ENCODE measurements around the gene UBR7. TPM values are rescaled to one million over a fixed set of nuclear protein-coding genes. Genes with fewer than 3 reads are reported as not detected.

Gene UBR7
- total RNA-seq, 1 donor from 2014 or later, result 8.3 TPM

DNA sequence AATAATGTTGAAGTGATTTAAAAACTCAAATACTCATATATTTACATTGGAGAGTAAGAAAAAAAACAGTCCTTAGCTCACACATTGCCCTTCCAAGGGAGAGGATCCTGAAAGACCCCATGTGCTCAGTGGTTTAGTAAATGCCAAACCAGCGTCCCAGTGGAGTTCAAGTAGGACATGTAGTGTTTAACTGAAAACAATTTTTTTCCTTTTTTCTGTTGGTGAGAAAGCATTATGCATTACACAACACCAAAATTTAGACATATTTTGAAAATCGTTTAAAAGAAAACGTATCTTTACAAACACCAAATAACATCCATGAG is 33.6 kb downstream of the UBR7 start:
- no peak overlapping the region for H3K4me3 ChIP-seq
- TF ChIP-seq, protein P1, sequence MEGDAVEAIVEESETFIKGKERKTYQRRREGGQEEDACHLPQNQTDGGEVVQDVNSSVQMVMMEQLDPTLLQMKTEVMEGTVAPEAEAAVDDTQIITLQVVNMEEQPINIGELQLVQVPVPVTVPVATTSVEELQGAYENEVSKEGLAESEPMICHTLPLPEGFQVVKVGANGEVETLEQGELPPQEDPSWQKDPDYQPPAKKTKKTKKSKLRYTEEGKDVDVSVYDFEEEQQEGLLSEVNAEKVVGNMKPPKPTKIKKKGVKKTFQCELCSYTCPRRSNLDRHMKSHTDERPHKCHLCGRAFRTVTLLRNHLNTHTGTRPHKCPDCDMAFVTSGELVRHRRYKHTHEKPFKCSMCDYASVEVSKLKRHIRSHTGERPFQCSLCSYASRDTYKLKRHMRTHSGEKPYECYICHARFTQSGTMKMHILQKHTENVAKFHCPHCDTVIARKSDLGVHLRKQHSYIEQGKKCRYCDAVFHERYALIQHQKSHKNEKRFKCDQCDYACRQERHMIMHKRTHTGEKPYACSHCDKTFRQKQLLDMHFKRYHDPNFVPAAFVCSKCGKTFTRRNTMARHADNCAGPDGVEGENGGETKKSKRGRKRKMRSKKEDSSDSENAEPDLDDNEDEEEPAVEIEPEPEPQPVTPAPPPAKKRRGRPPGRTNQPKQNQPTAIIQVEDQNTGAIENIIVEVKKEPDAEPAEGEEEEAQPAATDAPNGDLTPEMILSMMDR (IDR thresholded peaks at IDR 0.05), result no peak
- H3K27me3 ChIP-seq, result no peaks in the 10 kb centered on the region
- no peaks in the 10 kb centered on the region for H3K4me1 ChIP-seq
- H3K36me3 ChIP-seq, result peaks cover 43 to 48% of the 10 kb centered on the region in 2 donors
- intact Hi-C loops (cut with DNase I), result no loop called here
- H3K27ac ChIP-seq, result no peak overlapping the region
- no peak for DNase-seq (ENCODE audit: low spot score in 2 of 2)
- no peaks in the 10 kb centered on the region for H3K9me3 ChIP-seq

- H3K9me3 ChIP-seq, result no peaks in the 10 kb centered on the region
- H3K27me3 ChIP-seq, result no peaks in the 10 kb centered on the region
- no peak overlapping the region for H3K27ac ChIP-seq
- H3K36me3 ChIP-seq, result peaks cover 58 to 76% of the 10 kb centered on the region in 2 donors
- no peaks in the 10 kb centered on the region for H3K4me1 ChIP-seq
- TF ChIP-seq, protein P1 (IDR thresholded peaks at IDR 0.05), result no peak
- no peak for DNase-seq (ENCODE audit: low spot score in 2 of 2)
- intact Hi-C loops (cut with DNase I), result no loop called here
- H3K4me3 ChIP-seq, result no peak overlapping the region
Measured at GRCh38 chr14:93245764-93246420, 38.8 kb downstream of the UBR7 start.

- intact Hi-C loops (cut with DNase I), result no loop called here
- Histone ChIP-seq H3K4me1 (no peaks in the 10 kb centered on the region), H3K4me3 (no peak overlapping the region), H3K36me3 (peaks cover 58 to 76% of the 10 kb centered on the region in 2 donors), H3K9me3 (no peaks in the 10 kb centered on the region), H3K27ac (no peak overlapping the region), H3K27me3 (no peaks in the 10 kb centered on the region)
- TF ChIP-seq, protein P1 (IDR thresholded peaks at IDR 0.05), result no peak
- DNase-seq (ENCODE audit: low spot score in 2 of 2), result no peak
Measured at GRCh38 chr14:93246534-93246933, 39.5 kb downstream of the UBR7 start.

DNA sequence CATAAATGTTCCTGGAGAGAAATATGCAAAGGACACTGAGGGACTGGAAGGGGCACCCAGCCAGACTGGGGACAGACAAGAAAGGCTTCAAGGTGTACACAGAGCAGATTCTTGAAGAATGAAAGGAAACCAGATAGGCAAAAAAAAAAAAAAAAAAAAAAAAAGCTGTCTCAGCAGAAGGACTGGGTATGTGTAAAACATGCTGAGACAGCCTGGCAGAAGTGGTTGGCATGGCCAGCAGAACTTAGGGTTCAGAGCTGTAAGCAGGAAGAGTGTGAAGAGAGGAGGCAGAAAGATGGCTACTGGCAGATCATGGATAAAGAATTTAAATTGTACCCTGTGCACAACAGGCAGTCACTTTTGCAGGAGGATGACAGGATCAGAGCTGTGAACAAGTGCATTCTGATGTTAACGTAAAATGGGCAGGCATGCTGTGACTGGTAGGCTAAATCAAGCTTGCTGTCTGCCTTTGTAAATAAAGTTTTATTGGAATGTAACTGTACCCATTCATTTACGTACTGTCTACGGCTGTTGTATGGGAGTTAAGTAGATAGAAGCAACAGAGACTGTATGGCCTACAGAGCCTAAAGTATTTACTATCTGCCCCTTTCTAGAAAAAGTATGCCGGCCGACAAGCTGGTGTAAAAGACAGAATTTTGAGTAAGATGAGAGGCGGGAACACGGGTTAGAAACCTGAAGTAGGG is 42.2 kb downstream of the UBR7 start:
- Histone ChIP-seq H3K4me3 (no peak overlapping the region), H3K9me3 (no peaks in the 10 kb centered on the region), H3K27me3 (no peaks in the 10 kb centered on the region), H3K4me1 (no peaks in the 10 kb centered on the region), H3K36me3 (peaks cover 50 to 75% of the 10 kb centered on the region in 2 donors), H3K27ac (no peak overlapping the region)
- intact Hi-C loops (cut with DNase I), result no loop called here
- TF ChIP-seq, protein P1 (IDR thresholded peaks at IDR 0.05), result no peak
- no peak for DNase-seq (ENCODE audit: low spot score in 2 of 2)

DNA sequence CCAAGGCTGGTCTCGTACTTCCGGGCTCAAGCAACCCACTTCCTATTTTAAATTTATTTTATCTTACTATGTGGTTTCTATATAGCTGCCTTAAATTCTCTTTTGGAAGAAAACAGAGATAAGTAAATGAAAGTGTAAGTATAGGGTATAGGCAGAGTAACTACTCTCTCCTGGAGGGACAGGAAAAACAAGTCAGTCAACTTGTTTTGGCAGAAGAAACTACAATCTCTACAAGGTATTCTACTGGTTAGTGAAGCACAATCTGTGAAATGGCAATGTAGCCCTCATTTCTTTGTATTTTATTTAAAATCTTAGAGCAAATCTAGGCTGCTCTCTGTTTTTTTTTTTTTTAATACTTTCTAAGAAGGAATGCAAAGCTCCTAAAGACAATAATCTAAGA is 55.4 kb downstream of the UBR7 start:
- intact Hi-C loops (cut with DNase I), result no loop called here
- Histone ChIP-seq H3K27ac (no peak overlapping the region), H3K36me3 (peaks cover 0 to 28% of the 10 kb centered on the region in 2 donors), H3K27me3 (no peaks in the 10 kb centered on the region), H3K9me3 (no peaks in the 10 kb centered on the region), H3K4me1 (no peaks in the 10 kb centered on the region), H3K4me3 (no peak overlapping the region)
- TF ChIP-seq, protein P1 (IDR thresholded peaks at IDR 0.05), result no peak
- DNase-seq (ENCODE audit: low spot score in 2 of 2), result no peak
